ENCODE measurements around the gene ACSBG1.
"Not testable (repeated sequence)": the region's sequence is repeated elsewhere in the genome, so short reads cannot be mapped to it uniquely, and the experiment has no call there.

The ACSBG1 gene

GRCh38 chr15:78168608-78169007 lies 65.8 kb downstream of the ACSBG1 start:
- no peak for DNase-seq (ENCODE audit: low read depth, low spot score)

GRCh38 chr15:78167227-78167888 lies 67.0 kb downstream of the ACSBG1 start:
- no peak for DNase-seq (ENCODE audit: low read depth, low spot score)

GRCh38 chr15:78164010-78164409 lies 70.4 kb downstream of the ACSBG1 start:
- no peak for DNase-seq (ENCODE audit: low read depth, low spot score)

- no peak for DNase-seq (ENCODE audit: low read depth, low spot score)
Observed at GRCh38 chr15:78162038-78162437, 72.3 kb downstream of the ACSBG1 start.

- DNase-seq (ENCODE audit: low read depth, low spot score): no peak
Observed at GRCh38 chr15:78159395-78159794, 75.0 kb downstream of the ACSBG1 start.

- DNase-seq (ENCODE audit: low read depth, low spot score): no peak
Observed at GRCh38 chr15:78157203-78157602, 77.2 kb downstream of the ACSBG1 start.

GRCh38 chr15:78156653-78157052 lies 77.7 kb downstream of the ACSBG1 start:
- DNase-seq (ENCODE audit: low read depth, low spot score): no peak

GRCh38 chr15:78155355-78155939 lies 78.9 kb downstream of the ACSBG1 start:
- DNase-seq (ENCODE audit: low read depth, low spot score): no peak

- DNase-seq (ENCODE audit: low read depth, low spot score): no peak
Observed at GRCh38 chr15:78154955-78155354, 79.4 kb downstream of the ACSBG1 start.

- not testable (repeated sequence) for DNase-seq (ENCODE audit: low read depth, low spot score)
Observed at GRCh38 chr15:78151075-78151474, 83.3 kb downstream of the ACSBG1 start.

- DNase-seq (ENCODE audit: low read depth, low spot score): no peak
Observed at GRCh38 chr15:78149805-78150751, 84.3 kb downstream of the ACSBG1 start.

GRCh38 chr15:78149068-78149804 lies 85.1 kb downstream of the ACSBG1 start, which contains the start of gene IDH3A:
TSS of gene IDH3A (plus strand) at chr15:78149362. CDS start at chr15:78149404, 42 bp downstream.
- no peak for DNase-seq (ENCODE audit: low read depth, low spot score)

- DNase-seq (ENCODE audit: low read depth, low spot score): no peak
Observed at GRCh38 chr15:78148392-78149067, 85.8 kb downstream of the ACSBG1 start.

GRCh38 chr15:78147566-78147965 lies 86.8 kb downstream of the ACSBG1 start:
- DNase-seq (ENCODE audit: low read depth, low spot score): no peak

GRCh38 chr15:78146425-78147154 lies 87.8 kb downstream of the ACSBG1 start:
- no peak for DNase-seq (ENCODE audit: low read depth, low spot score)

GRCh38 chr15:78142332-78142731 lies 92.0 kb downstream of the ACSBG1 start:
- no peak for DNase-seq (ENCODE audit: low read depth, low spot score)

GRCh38 chr15:78140292-78140691 lies 94.1 kb downstream of the ACSBG1 start:
- DNase-seq (ENCODE audit: low read depth, low spot score): no peak

GRCh38 chr15:78139578-78139977 lies 94.8 kb downstream of the ACSBG1 start:
- DNase-seq (ENCODE audit: low read depth, low spot score): no peak

- no peak for DNase-seq (ENCODE audit: low read depth, low spot score)
Observed at GRCh38 chr15:78133801-78134200, 100.6 kb downstream of the ACSBG1 start.

GRCh38 chr15:78131295-78132061 lies 102.9 kb downstream of the ACSBG1 start, which contains the start of gene CIB2:
TSS of gene CIB2 (minus strand) at chr15:78131445. CDS start at chr15:78131215, 230 bp downstream.
- no peak for DNase-seq (ENCODE audit: low read depth, low spot score)

Measured in iPS DF 19.7 (cell line).